Measurements from ENCODE around the gene PDCD1LG2.
"Not testable (repeated sequence)": the region's sequence is repeated elsewhere in the genome, so short reads cannot be mapped to it uniquely, and the experiment has no call there.

Gene PDCD1LG2

GRCh38 chr9:5493679-5494511, 16.4 kb upstream of the PDCD1LG2 start:
- no peak for DNase-seq (ENCODE audit: low read depth)
- H3K4me3 ChIP-seq (ENCODE audit: low read depth, low read length): no peak overlapping the region
- TF ChIP-seq CTCF (IDR thresholded peaks at IDR 0.05; ENCODE audit: control insufficient read depth, extremely low read depth, insufficient read depth): no peak

GRCh38 chr9:5494765-5495164, 15.6 kb upstream of the PDCD1LG2 start:
- H3K4me3 ChIP-seq (ENCODE audit: low read depth, low read length); DNase-seq (ENCODE audit: low read depth): not testable (repeated sequence)

- no peak overlapping the region for H3K4me3 ChIP-seq (ENCODE audit: low read depth, low read length)
- no peak for TF ChIP-seq CTCF (IDR thresholded peaks at IDR 0.05; ENCODE audit: control insufficient read depth, extremely low read depth, insufficient read depth)
- DNase-seq (ENCODE audit: low read depth): no peak
These were observed 11.2 kb upstream of the PDCD1LG2 start for GRCh38 chr9:5499157-5499556.

DNA sequence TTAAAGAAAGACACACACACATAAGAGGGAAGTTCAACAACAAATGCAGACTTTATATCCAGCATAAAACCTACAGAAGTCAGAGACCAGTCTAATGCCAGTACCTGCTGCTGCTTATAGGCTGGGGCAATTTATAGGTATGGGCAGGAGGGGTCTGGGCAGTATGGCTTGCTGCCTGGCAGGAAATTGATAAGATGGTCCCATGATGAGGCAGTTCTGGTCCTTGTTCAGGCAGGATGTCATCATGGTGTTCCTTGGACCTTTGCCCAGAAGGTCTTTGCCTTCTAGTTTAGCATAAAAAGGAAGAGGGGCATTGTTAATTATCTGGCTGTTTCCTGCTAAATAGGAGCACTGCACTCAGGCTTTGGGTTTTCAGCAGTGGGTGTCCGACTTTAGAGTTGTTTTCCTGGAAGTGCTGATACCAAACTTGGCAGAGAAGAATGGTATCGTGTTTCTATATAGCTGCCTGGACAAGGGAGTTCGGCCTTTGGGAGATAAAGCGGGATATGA, 10.4 kb upstream of the PDCD1LG2 start:
- no peak overlapping the region for H3K4me3 ChIP-seq (ENCODE audit: low read depth, low read length)
- DNase-seq (ENCODE audit: low read depth): no peak
- TF ChIP-seq CTCF (IDR thresholded peaks at IDR 0.05; ENCODE audit: control insufficient read depth, extremely low read depth, insufficient read depth): no peak

GRCh38 chr9:5500441-5501235, 9.7 kb upstream of the PDCD1LG2 start:
- no peak overlapping the region for H3K4me3 ChIP-seq (ENCODE audit: low read depth, low read length)
- no peak for DNase-seq (ENCODE audit: low read depth)
- TF ChIP-seq CTCF (IDR thresholded peaks at IDR 0.05; ENCODE audit: control insufficient read depth, extremely low read depth, insufficient read depth): no peak

- no peak overlapping the region for H3K4me3 ChIP-seq (ENCODE audit: low read depth, low read length)
- no peak for DNase-seq (ENCODE audit: low read depth)
- TF ChIP-seq CTCF (IDR thresholded peaks at IDR 0.05; ENCODE audit: control insufficient read depth, extremely low read depth, insufficient read depth): no peak
These were observed 7.8 kb upstream of the PDCD1LG2 start for GRCh38 chr9:5502553-5502952.

DNA sequence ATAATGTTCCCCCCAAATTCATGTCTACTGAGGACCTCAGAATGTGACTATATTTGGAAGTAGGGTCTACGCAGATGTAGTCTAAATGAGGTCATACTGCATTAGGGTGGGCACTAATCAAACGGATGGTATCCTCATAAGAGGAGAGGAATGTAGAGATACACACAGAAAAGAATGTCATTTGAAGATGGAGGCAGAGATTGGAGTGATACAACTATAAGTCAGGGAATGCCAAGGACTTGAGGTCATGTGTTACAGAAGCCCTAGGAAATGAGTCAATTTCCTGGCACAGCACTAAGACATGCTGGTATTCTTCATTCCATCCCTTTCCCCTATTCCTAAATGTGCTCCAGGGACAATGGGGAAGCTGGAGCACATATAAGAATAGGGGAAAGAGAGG, 758 bp upstream of the PDCD1LG2 start:
- H3K4me3 ChIP-seq (ENCODE audit: low read depth, low read length): no peak overlapping the region
- TF ChIP-seq CTCF (IDR thresholded peaks at IDR 0.05; ENCODE audit: control insufficient read depth, extremely low read depth, insufficient read depth): no peak
- DNase-seq (ENCODE audit: low read depth): no peak

All from LNCaP clone FGC (cell line).